Activated CD4-positive, alpha-beta T cell treated with anti-CD3 and anti-CD28 coated beads, Interleukin-2, amount 50 U/mL, for 48 hours (primary cell): ENCODE data around the gene GPATCH8.
"Not testable (repeated sequence)": the region's sequence is repeated elsewhere in the genome, so short reads cannot be mapped to it uniquely, and the experiment has no call there.

Experiments used
- DNase-seq, 2 experiments: peaks; one replicate each; pipeline ENCODE4 v3.0.0-alpha.2; 2020

The GPATCH8 gene

DNA sequence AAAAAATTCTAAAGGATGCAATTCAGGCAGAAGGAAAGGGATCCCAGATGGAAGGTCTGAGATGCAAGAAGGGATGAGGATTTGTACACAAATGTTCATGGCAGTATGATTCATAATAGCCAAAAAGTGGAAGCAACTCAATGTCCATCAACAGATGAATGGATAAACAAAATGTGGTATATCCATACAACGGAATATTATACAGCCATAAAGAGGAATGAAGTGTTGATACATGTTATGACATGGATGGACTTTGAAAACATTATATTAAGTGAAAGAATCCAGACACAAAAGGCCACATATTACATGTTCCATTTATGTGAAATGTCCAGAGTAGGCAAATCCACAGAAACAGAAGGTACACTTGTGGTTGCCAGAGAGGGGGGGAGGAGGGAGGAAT is 23.9 kb upstream of the GPATCH8 start:
- DNase-seq = no peak

- no peak for DNase-seq
Measured at GRCh38 chr17:44523672-44523972, 20.4 kb upstream of the GPATCH8 start.

GRCh38 chr17:44522883-44523671 is 19.9 kb upstream of the GPATCH8 start:
- DNase-seq = peak; percentile 79 to 85

DNA sequence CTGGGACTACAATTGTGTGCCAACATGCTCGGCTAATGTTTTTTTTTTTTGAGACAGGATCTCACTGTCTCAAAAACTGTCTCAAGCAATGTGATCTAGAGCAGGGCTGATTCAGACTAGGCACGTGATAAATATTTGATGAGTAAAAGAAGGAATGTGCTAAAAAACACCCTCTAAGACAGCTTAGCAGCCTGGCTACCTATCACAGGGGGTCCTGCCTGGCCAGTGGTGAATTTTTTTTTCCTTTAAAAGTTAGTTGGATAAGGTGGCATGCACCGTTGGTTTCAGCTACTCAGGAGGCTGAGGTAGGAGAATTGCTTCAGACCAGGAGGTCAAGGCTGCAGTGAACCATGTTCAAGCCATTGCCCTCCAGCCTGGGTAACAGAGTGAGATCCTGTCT is 14.8 kb upstream of the GPATCH8 start:
- no peak for DNase-seq

GRCh38 chr17:44511241-44512134 is 8.3 kb upstream of the GPATCH8 start:
- not testable (repeated sequence) for DNase-seq

- not testable (repeated sequence) for DNase-seq
Measured at GRCh38 chr17:44506939-44507604, 3.9 kb upstream of the GPATCH8 start.

DNA sequence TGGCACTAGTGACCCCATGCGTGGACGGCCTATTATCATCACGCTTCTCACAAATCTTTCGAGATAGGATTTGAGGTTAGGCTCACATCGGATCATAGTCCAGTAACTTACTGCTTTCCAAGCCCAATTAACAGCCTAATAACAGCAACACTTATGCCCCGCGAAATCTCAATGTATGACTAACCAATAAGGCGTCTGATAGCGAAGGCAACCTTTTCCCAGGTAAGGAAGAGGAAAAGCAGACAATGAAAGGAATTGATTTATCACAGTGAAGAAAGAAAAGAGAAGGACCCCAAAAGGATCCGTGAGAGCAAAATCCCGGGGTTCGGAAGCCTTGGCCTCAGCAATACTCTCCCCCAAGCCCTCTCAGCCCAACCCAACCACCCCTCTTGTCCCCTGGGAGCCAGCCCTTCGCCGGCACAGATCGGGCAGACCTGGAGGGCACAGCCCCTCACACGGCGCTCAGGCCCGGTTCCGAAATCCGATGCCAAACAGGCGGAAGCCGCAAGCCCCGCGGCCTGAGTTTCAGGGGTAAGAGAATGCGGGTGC is 534 bp downstream of the GPATCH8 start:
- DNase-seq = no peak

DNA sequence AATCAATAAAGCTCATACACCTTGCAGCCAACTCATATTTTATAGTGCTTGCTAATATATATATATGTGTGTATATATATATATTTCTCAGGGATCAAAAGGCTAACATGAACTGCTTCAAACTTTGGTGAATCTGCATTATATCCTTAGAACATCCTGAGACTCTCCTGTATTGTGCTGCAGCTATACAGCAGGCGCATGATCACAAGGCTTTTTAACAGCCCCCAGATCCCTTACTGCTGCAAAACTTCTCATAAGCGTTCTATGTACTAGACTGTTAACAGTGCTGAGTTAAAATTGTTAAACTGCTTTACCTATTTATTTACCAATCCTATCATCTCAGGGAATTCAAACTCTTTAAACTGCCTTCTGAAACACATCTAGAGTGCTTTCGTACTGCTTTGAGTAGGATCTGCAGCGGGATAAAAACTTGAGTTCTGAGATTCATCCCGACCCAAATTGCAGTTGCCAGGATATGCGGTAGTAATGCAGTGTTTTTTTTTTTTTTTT is 1.3 kb downstream of the GPATCH8 start:
- no peak for DNase-seq

DNA sequence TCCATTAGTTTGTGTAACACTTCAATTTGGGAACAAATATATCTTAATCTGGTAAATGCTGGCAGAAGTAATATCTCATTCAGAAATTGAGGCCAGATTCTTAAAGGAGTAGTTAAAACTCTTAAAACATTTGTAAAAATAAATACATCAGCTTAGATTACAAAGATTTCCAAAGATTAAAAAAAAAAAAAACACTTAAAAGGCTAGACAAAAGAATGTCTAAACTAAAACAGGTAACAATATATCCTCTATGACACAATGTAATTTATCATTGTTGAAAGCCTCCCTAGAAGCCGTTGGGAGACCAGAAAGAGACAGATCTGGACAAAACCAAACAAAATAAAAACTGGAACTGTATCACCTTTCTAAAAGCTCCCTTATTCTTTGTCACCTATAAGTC is 3.5 kb downstream of the GPATCH8 start:
- no peak for DNase-seq

DNA sequence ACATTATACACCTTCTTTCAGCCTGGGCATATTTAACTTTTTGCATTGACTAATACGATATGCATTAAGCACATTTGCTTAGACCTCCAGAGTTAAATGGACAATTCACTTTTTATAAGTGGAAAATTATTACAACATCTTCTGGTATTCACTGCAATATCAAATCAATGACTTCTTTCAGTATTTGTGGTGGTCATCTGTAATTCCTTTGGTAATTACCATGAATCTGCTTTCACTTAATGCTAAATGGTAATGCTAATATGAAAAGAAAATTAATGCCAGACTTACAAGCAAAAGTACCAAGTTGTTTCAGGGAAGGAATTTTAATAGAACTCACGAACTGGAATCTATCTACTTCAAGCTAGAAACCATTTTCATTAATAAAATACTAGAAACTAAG is 6.4 kb downstream of the GPATCH8 start:
- no peak for DNase-seq

DNA sequence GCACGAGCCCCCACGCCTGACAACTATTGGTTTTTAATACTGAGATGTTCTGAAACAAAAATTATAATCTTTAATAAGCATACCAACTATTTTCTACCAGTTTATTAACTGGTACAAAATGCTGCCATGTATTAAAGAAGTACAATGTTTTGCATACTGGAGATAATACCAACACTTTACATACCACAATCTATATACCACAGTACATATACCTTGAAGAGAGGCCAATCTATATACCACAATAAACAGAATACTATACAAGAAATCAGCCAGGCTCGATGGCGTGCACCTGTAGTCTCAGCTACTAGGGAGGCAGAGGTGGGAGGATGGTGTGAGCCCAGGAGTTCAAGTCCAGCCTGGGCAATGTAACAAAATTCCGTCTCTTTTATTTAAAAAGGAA is 9.9 kb downstream of the GPATCH8 start:
- no peak for DNase-seq

GRCh38 chr17:44492706-44493272 is 10.4 kb downstream of the GPATCH8 start:
- DNase-seq = no peak

DNA sequence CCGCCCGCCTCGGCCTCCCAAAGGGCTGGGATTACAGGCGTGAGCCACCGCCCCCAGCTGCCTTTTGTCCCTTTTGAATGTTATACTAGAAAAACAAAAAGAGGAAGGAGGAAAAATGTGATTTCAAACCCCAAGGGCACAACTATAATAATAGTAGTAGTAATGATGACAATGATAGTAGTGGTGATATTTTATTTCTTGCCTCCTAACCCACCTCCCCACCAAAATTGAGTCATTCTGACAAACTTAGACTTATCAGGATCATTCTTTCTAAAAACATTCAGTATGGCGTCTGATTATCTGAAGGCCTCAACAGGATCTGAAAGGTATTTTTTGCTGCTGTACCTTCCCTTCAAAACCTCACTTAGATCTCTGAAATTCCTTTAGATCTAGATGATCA is 13.6 kb downstream of the GPATCH8 start:
- DNase-seq = no peak

DNA sequence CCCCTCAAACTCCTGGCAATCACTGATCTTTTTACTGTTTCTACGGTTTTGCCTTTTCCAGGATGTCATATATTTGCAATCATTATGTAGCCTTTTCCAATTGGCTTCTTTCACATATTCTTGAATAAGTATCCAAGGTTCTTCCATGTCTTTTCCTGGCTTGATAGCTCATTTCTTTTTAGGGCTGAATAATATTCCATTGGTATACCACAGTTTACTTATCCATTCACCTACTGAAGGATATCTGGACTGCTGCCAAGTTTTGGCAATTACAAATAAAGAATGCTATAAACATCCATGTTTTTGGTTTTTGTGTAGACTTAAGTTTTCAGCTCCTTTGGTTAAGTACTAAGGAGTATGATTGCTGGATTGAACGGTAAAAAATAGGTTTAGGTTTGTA is 16.0 kb downstream of the GPATCH8 start:
- no peak for DNase-seq

DNA sequence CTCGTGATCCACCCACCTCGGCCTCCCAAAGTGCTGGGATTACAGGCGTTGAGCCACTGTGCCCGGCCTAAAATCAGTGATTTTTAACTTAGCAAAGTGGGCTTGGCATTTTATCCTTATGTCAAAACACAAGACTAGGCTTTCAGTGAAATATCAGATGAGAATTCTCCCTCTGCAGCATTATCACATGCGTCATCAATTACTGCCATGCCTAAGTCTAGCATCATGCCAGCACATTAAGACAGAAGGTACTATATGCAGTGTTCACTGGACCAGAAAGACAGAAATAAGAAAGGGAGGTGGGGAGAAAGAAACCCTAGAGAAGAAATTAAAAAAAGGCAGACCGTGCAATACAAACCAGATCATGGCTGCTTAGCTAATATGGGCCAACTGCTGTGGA is 29.8 kb downstream of the GPATCH8 start:
- DNase-seq = no peak

GRCh38 chr17:44469676-44470075 is 33.5 kb downstream of the GPATCH8 start:
- DNase-seq = no peak

DNA sequence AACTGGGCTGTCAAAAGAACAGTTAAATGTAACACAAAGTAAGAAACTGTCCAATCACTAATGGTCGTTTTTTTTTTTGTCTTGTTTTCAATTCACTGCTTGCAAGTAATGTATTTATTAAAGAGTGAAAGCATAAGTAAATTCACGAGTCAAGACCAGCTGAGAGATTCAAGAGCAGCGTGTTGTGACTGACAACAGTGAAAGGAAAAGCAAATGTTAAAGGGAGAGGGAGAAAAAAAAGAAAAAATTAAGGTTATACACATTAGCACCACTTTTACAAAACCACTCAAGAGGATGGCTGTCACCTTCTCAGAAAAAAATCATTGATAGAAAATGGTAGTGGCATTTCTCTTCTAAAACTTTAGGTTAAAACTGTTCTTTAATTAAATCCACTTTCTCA is 36.1 kb downstream of the GPATCH8 start:
- no peak for DNase-seq

- no peak for DNase-seq
Measured at GRCh38 chr17:44466339-44466738, 36.9 kb downstream of the GPATCH8 start.

DNA sequence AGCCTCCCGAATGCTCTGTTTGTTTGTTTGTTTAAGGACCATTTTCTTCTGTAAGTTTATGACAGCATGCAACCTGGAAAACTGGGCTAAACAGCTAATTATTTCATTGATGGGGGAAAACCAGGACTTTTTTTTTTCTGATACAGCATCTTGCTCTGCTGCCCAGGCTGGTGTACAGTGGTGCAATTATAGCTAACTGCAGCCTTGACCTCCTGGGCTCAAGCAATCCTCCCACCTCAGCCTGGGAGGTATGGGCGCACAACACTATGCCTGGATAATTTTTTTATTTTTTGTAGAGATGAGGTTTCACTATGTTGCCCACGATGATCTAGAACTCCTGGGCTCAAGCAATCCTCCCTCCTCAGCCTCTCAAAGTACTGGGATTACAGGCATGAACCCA is 37.3 kb downstream of the GPATCH8 start:
- DNase-seq = no peak

DNA sequence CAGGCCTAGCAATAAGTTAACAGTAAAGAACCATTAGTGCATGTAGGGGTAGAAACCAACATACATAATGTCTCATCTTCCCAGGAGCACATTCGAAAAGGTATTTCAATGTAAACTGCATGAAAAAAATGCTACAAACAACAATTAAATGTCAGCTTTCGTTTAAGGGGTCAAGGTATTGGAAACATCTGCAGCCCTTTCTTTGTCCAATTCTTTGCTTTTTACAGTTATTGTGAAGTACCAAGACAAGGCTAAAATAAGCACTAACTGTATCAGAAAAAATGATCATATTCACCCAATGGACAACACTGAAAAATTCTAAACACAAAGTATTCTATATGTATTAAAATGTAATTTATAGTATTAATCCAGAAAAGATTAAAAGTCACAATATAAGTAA is 37.9 kb downstream of the GPATCH8 start:
- no peak for DNase-seq

- DNase-seq = no peak
Measured at GRCh38 chr17:44464037-44464436, 39.2 kb downstream of the GPATCH8 start.

GRCh38 chr17:44451832-44452231 is 51.4 kb downstream of the GPATCH8 start:
- DNase-seq = no peak
